IMR-90 (cell line): ENCODE results near the gene SOST. TPM values are rescaled to one million over a fixed set of nuclear protein-coding genes. Genes with fewer than 3 reads are reported as not detected.

ENCODE experiments used
- ATAC-seq: fragments of 200-7000 bp; cut with Tn5 transposase; 2 replicates; pipeline ENCODE4 v1.9.1; 2020; ENCODE audit warnings: low read depth, mild to moderate bottlenecking, moderate library complexity
- BruUV-seq: library from RNA; stranded (reverse); fragments of 400-500 nt; replicated peaks from 2 replicates; lab custom pipeline; 2021; lab: Mats Ljungman, UMichigan
- CTCF ChIA-PET: fragments of 300-600 bp; formaldehyde crosslinking; extraction: SDS; loops from one replicate; lab custom pipeline; 2021; ENCODE audit warnings: antibody characterized with exemption; lab: Yijun Ruan, JAX
- POLR2A ChIA-PET: fragments of 300-600 bp; sonication (Branson Sonifier 250); formaldehyde crosslinking; loops from one replicate; lab custom pipeline; 2022; ENCODE audit warnings: antibody characterized with exemption; ENCODE audit not compliant: unreplicated experiment; lab: Charles Lee
- DNase-seq: peaks from one replicate; pipeline ENCODE4 v3.0.0; 2013
- H2AFZ ChIP-seq: replicated peaks from 2 replicates; pipeline ENCODE3; 2013; ENCODE audit warnings: low read length, mild to moderate bottlenecking; ENCODE audit not compliant: poor library complexity
- H2AK5ac ChIP-seq: 2 replicates; pipeline ENCODE4 v1.6.1; 2013; ENCODE audit warnings: low read depth, low read length, inconsistent platforms
- H2AK9ac ChIP-seq: replicated peaks from 2 replicates; pipeline ENCODE3; 2013; ENCODE audit warnings: mild to moderate bottlenecking, low read depth, low read length, moderate library complexity; ENCODE audit not compliant: poor library complexity
- H2BK120ac ChIP-seq: 2 replicates; pipeline ENCODE4 v1.6.1; 2013; ENCODE audit warnings: low read depth, low read length, inconsistent platforms
- H2BK15ac ChIP-seq: 3 replicates; pipeline ENCODE4 v1.6.1; 2013; ENCODE audit warnings: low read depth, low read length, inconsistent platforms
- H2BK20ac ChIP-seq: 2 replicates; pipeline ENCODE4 v1.6.1; 2013; ENCODE audit warnings: low read depth, mild to moderate bottlenecking, inconsistent platforms, low read length, moderate library complexity
- H2BK5ac ChIP-seq: 2 replicates; pipeline ENCODE4 v1.6.1; 2013; ENCODE audit warnings: mild to moderate bottlenecking, low read depth, low read length, inconsistent platforms; ENCODE audit not compliant: poor library complexity, severe bottlenecking
- H3K14ac ChIP-seq: replicated peaks from 2 replicates; pipeline ENCODE4 v1.6.1; 2013; ENCODE audit warnings: low read depth, low read length, inconsistent platforms
- H3K18ac ChIP-seq: 2 replicates; pipeline ENCODE4 v1.6.1; 2013; ENCODE audit warnings: low read depth, low read length, control low read depth
- H3K23ac ChIP-seq: 2 replicates; pipeline ENCODE4 v1.6.1; 2013; ENCODE audit warnings: low read depth, low read length, inconsistent platforms
- H3K27ac ChIP-seq: 2 replicates; pipeline ENCODE4 v1.5.1; 2013; ENCODE audit warnings: mild to moderate bottlenecking, control low read depth, low read length; ENCODE audit not compliant: insufficient read depth
- H3K27me3 ChIP-seq: 2 replicates; pipeline ENCODE4 v1.6.1; 2013; ENCODE audit warnings: low read length; ENCODE audit not compliant: control insufficient read depth, insufficient read depth
- H3K36me3 ChIP-seq: 2 replicates; pipeline ENCODE4 v1.6.1; 2013; ENCODE audit warnings: low read length, mixed read lengths; ENCODE audit not compliant: control insufficient read depth, insufficient read depth
- H3K4ac ChIP-seq: 2 replicates; pipeline ENCODE4 v1.6.1; 2013; ENCODE audit warnings: low read depth, low read length, inconsistent platforms
- H3K4me1 ChIP-seq: 2 replicates; pipeline ENCODE4 v1.6.1; 2013; ENCODE audit warnings: low read length, mixed read lengths; ENCODE audit not compliant: control insufficient read depth, insufficient read depth
- H3K4me2 ChIP-seq: 2 replicates; pipeline ENCODE4 v1.6.1; 2013; ENCODE audit warnings: low read depth, mild to moderate bottlenecking, control low read depth, low read length, moderate library complexity
- H3K4me3 ChIP-seq: 2 replicates; pipeline ENCODE4 v1.5.1; 2013; ENCODE audit warnings: low read depth, mild to moderate bottlenecking, control low read depth, low read length, moderate library complexity; ENCODE audit not compliant: insufficient read depth
- H3K56ac ChIP-seq: 2 replicates; pipeline ENCODE4 v1.6.1; 2013; ENCODE audit warnings: low read length, inconsistent platforms; ENCODE audit not compliant: insufficient read depth; ENCODE audit errors: extremely low read depth
- H3K79me1 ChIP-seq, 2 experiments: 2 replicates each; pipeline ENCODE4 v1.6.1; 2013; ENCODE audit warnings: low read length in 2 of 2, inconsistent platforms in 1 of 2, low read depth in 1 of 2
- H3K9ac ChIP-seq: 2 replicates; pipeline ENCODE4 v1.6.1; 2013; ENCODE audit warnings: low read depth, low read length, control low read depth
- H3K9me1 ChIP-seq: 2 replicates; pipeline ENCODE4 v1.6.1; 2013; ENCODE audit warnings: low read length, inconsistent platforms; ENCODE audit not compliant: insufficient read depth
- H3K9me3 ChIP-seq: 2 replicates; pipeline ENCODE4 v1.6.1; 2013; ENCODE audit warnings: low read length; ENCODE audit not compliant: control insufficient read depth, insufficient read depth
- H4K20me1 ChIP-seq: 2 replicates; pipeline ENCODE4 v1.6.1; 2013; ENCODE audit warnings: low read length, inconsistent platforms; ENCODE audit not compliant: insufficient read depth
- H4K5ac ChIP-seq: 2 replicates; pipeline ENCODE4 v1.6.1; 2013; ENCODE audit warnings: mild to moderate bottlenecking, low read depth, low read length, control low read depth
- H4K8ac ChIP-seq, 2 experiments: 2 replicates each; pipeline ENCODE4 v1.6.1; 2013; ENCODE audit warnings: low read depth in 2 of 2, low read length in 2 of 2, control low read depth in 1 of 2, inconsistent platforms in 1 of 2
- H4K91ac ChIP-seq: 2 replicates; pipeline ENCODE4 v1.6.1; 2013; ENCODE audit warnings: low read depth, low read length, inconsistent platforms; ENCODE audit not compliant: insufficient read depth
- CEBPB ChIP-seq: IDR thresholded peaks from 2 replicates; pipeline ENCODE4 v1.6.1; 2012; ENCODE audit warnings: low read depth, low read length, improper control_type of control experiment
- CTCF ChIP-seq: conservative IDR thresholded peaks from 2 replicates; pipeline ENCODE4 v1.5.1; 2012; ENCODE audit warnings: mild to moderate bottlenecking, low read depth, low read length, improper control_type of control experiment
- WGBS, 2 experiments: methylation state at CpG; one replicate each; pipeline versions ENCODE4 v1.1.5 to v1.1.7; 2013; ENCODE audit warnings: missing lambda C conversion rate in 2 of 2; ENCODE audit not compliant: insufficient read length in 1 of 2; ENCODE audit errors: extremely low coverage in 2 of 2; 5-methylcytosine and 5-hydroxymethylcytosine counted together
- dilution Hi-C: fragments of 300-500 bp; cut with HindIII; formaldehyde crosslinking; loops from one replicate; pipeline ENCODE4 v1.14.3; 2018; ENCODE audit warnings: low sequenced_read_pairs; ENCODE audit not compliant: unreplicated experiment
- in situ Hi-C: fragments of 300-500 bp; cut with MboI; formaldehyde crosslinking; loops from 3 replicates; pipeline ENCODE4 v1.14.3; 2019; ENCODE audit warnings: low sequenced_read_pairs, inconsistent platforms, mixed read lengths
- intact Hi-C: fragments of 100-400 bp; cut with micrococcal nuclease; formaldehyde crosslinking; loops from 2 replicates; pipeline ENCODE4 v1.10.0; 2022
- polyA plus RNA-seq, 3 experiments: library from polyadenylated mRNA; depleted of rRNA; stranded (reverse); fragments of >200 nt; gene quantifications; 2 replicates each; pipeline ENCODE4 v1.2.3, GENCODE V29; 2012; ENCODE audit warnings: low replicate concordance in 1 of 3
- total RNA-seq: library from RNA; depleted of rRNA; stranded (reverse); fragments of >200 nt; gene quantifications from 2 replicates; pipeline ENCODE4 v1.2.3, GENCODE V29; 2012

SOST gene
- total and polyA plus RNA-seq, 2 of the 4 experiments (the other 2 are of a cell fraction) = not detected

- H3K4me1 ChIP-seq = no peaks in the 10 kb centered on the region
- no peak overlapping the region for H2BK5ac ChIP-seq
- H3K4ac ChIP-seq = no peak overlapping the region
- TF ChIP-seq CEBPB (no peak), CTCF (0 out of 2 replicates have a peak, but pooled peaks have one; percentile 4)
- no peak overlapping the region for H2BK15ac ChIP-seq
- H3K79me1 ChIP-seq = no peaks in the 10 kb centered on the region
- H3K18ac ChIP-seq = no peak overlapping the region
- ChIA-PET POLR2A (interaction anchor here (0.6 kb wide), 1 partner anchor 1519 kb away, joined by 4 read pairs; no protein-coding TSS in a partner anchor), CTCF (interaction anchor here (0.9 to 1.3 kb wide), 4 partner anchors 9 to 64 kb away, joined by 3 to 5 read pairs (median 3); no protein-coding TSS in a partner anchor)
- no peak overlapping the region for H3K56ac ChIP-seq
- peaks cover 60% of the 10 kb centered on the region for H3K27me3 ChIP-seq
- dilution Hi-C loops = no loop called here
- no peak overlapping the region for H4K5ac ChIP-seq
- no TSS peak for BruUV-seq
- in situ Hi-C loops = no loop called here
- H3K9ac ChIP-seq = no peak overlapping the region
- H2AFZ ChIP-seq = peak overlapping the region; percentile 88
- no peak overlapping the region for H2BK20ac ChIP-seq
- H3K23ac ChIP-seq = no peak overlapping the region
- H2AK5ac ChIP-seq = no peak overlapping the region
- peak; percentile 45 for DNase-seq
- peak overlapping the region; percentile 31 for H2AK9ac ChIP-seq
- no peaks in the 10 kb centered on the region for H4K20me1 ChIP-seq
- H3K9me3 ChIP-seq = no peaks in the 10 kb centered on the region
- H3K9me1 ChIP-seq = 0 out of 2 replicates have a peak, but pooled peaks cover 4% of the 10 kb centered on the region
- 4% methylated on average over 25 of the region's 60 CpGs; no CpG with 5 or more reads in 1 of the 2 experiments for WGBS, 2 experiments
- H3K27ac ChIP-seq = no peak overlapping the region
- peak; percentile 25; the same call in 1 of the 2 replicates for ATAC-seq
- peak overlapping the region; percentile 48 for H3K4me2 ChIP-seq
- peak overlapping the region in 1 of 2 experiments; percentile 20; a peak in 1 of 4 replicates for H4K8ac ChIP-seq
- H3K36me3 ChIP-seq = no peaks in the 10 kb centered on the region
- no peak overlapping the region for H3K14ac ChIP-seq
- H2BK120ac ChIP-seq = no peak overlapping the region; the same call in 1 of the 2 replicates
- no peak overlapping the region; the same call in 1 of the 2 replicates for H3K4me3 ChIP-seq
- intact Hi-C loops = no loop called here
- no peak overlapping the region for H4K91ac ChIP-seq
These were observed 3.2 kb downstream of the SOST start for GRCh38 chr17:43755389-43755875.
